SW 1271 (cell line): Measurements from ENCODE around the gene PRMT7.

Experiments
- DNase-seq, 2 experiments: peaks; one replicate each; lab custom pipeline; 2025; lab: John Stamatoyannopoulos, UW

PRMT7 gene

GRCh38 chr16:68363658-68364521 lies 53.1 kb downstream of the PRMT7 start:
- DNase-seq = no peak

GRCh38 chr16:68364561-68364998 lies 53.8 kb downstream of the PRMT7 start:
- no peak for DNase-seq

GRCh38 chr16:68365167-68365817 lies 54.5 kb downstream of the PRMT7 start:
- DNase-seq = no peak

- no peak for DNase-seq
Observed at GRCh38 chr16:68366062-68366461, 55.2 kb downstream of the PRMT7 start.

GRCh38 chr16:68367030-68367429 lies 56.2 kb downstream of the PRMT7 start:
- DNase-seq = peak in 1 of 2 experiments; percentile 26

GRCh38 chr16:68367440-68367839 lies 56.6 kb downstream of the PRMT7 start:
- DNase-seq = no peak

- no peak for DNase-seq
Observed at GRCh38 chr16:68367891-68368290, 57.1 kb downstream of the PRMT7 start.

GRCh38 chr16:68368301-68368888 lies 57.6 kb downstream of the PRMT7 start:
- DNase-seq = no peak

- DNase-seq = no peak
Observed at GRCh38 chr16:68369168-68369567, 58.3 kb downstream of the PRMT7 start.

- DNase-seq = no peak
Observed at GRCh38 chr16:68369697-68370580, 59.1 kb downstream of the PRMT7 start.

- DNase-seq = no peak
Observed at GRCh38 chr16:68370581-68371275, 59.9 kb downstream of the PRMT7 start.

- DNase-seq = no peak
Observed at GRCh38 chr16:68371276-68371651, 60.4 kb downstream of the PRMT7 start.

GRCh38 chr16:68371706-68372380 lies 61.0 kb downstream of the PRMT7 start:
- no peak for DNase-seq

- no peak for DNase-seq
Observed at GRCh38 chr16:68372381-68372720, 61.5 kb downstream of the PRMT7 start.

- DNase-seq = no peak
Observed at GRCh38 chr16:68372806-68373205, 62.0 kb downstream of the PRMT7 start.

- no peak for DNase-seq
Observed at GRCh38 chr16:68373528-68374245, 62.9 kb downstream of the PRMT7 start.

GRCh38 chr16:68374246-68374805 lies 63.5 kb downstream of the PRMT7 start:
- no peak for DNase-seq

- no peak for DNase-seq
Observed at GRCh38 chr16:68374961-68375660, 64.3 kb downstream of the PRMT7 start.

GRCh38 chr16:68375801-68376536 lies 65.2 kb downstream of the PRMT7 start:
- DNase-seq = no peak
